ENCODE results near the gene TMEM141.

DNA sequence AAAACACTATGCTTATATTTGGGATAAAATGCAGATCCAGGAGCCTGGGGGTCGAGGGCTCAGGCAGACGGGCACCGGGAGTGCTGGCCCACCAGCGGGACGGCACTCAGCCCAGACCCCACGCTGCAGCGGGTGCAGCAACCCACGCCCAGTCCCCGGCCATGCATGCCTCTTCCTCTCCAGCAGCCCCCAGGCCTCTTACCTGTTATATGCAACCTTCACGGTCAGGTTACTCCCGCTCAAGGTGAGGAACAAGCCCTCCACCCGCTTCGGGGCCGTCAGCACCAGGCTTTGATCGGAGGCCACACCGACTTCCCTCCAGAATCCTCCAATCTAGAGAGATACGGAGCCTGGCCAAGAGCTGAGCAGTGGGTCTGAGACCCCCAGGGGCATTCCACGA is 34.3 kb upstream of the TMEM141 start:
- TF ChIP-seq POLR2A (IDR thresholded peaks at IDR 0.05) (no peak), CTCF (IDR thresholded peaks at IDR 0.05) (no peak)
